HG02943 (cell line): ENCODE results near the gene BFSP1.

ENCODE experiments used
- ATAC-seq: cut with Tn5 transposase; IDR thresholded peaks from one replicate; pipeline ENCODE4 v1.9.1; 2021; ENCODE audit warnings: mild to moderate bottlenecking, low read depth, moderate library complexity; ENCODE audit not compliant: unreplicated experiment

BFSP1 gene

DNA sequence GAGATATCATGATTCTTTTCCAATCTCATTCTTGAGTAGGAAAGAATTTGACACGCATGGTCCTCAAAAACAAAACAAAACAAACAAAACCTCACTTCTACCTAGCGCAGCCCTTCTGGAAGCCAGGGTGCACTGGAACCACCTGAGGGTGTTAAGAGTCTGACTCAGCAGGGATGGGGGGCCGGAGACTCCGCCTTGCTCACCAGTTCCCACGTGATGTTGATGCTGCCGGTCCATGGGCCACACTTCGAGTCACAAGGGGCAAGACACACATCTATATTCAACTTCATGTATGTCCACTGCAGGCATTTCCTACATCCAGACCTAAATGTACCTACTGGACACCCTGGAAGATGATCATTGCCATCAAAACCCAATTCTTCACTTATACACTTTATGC lies 30.4 kb downstream of the BFSP1 start:
- ATAC-seq: no peak

DNA sequence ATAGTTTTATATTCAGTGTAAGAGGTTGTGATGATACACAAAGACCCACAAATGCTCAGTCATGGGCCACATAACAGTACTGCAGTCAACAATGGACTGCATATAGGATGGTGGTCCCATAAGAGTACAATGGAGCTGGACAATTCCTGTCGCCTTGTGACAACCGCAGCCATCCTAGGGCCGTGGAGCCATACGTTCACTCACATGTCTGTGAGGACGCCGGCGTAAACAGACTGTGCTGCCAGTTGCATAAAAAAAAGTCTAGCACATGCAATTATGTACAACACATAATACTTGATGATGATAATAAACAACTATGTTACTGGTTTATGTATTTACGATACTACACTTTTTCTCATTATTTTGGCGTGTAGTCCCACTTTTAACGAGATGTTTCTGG lies 30.9 kb downstream of the BFSP1 start:
- no peak for ATAC-seq

DNA sequence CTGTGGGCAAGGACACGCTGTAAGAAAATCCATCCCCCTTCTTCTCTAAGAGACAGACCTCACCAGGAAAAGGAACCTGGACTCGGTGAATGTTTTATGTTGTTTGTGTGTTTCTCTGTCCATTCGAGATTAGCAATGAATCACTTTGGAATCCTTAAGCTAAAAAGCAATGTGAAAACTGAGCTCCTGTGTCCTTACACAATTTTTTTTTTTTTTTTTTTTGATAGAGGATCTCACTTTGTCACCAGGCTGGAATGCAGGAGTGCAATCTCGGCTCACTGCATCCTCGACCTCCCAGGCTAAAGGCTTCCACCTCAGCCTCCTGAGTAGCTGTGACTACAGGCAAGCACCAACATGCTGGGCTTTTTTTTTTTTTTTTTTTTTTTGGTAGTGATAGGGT lies 32.1 kb downstream of the BFSP1 start:
- no peak for ATAC-seq

DNA sequence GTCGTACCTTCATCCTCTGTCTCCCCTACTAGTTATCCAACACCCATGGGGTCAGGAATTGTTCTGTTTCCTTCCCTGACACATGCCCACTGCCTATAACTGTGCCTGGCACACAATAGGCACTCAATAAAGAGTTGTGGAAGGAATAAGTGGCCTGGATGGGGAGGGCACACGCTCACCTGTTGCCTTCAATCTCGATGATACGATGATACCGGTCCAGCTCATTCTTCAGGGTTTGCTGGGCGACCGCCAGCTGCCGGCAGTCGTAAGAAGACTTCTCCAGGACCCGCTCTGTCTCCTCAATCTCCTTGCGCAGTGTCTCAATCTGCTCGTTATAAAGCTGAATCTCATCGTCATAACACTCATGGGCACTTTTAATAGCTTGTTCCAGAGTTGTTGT lies 32.5 kb downstream of the BFSP1 start:
- no peak for ATAC-seq

DNA sequence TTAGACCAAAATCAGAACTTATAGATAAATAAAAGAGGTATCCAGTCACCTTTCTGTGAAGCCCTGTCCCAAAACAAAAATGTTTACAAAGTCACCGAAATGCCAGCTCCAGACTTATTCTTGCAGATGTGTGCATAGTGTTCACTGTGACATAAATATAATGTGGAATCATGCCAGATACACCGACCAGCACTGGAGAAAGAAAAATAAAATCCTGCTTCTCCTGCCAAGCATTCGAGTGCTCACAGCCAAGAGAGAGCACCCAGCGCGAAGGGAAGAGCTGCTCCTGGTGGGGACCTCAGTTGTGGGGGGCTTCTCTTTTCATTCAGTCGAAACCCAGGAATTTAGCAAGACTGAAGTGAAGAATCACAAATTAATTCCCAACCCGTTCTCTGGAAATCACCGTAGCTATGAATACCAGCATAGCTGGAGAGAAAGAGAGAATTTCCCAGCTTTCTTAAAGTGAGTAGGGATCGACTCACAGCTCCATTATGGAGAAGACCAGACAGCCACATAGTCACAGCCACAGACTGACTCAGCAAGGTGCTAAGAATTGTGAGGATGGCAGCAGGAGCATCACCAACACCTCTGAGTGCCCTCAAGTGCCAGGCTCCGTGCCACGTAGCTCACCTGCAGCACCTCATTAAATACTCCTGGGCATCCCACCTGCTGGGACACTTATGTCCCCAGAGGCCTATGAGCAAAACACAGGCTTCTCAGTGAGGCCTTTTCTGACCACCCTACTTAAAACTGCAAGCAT lies 33.2 kb downstream of the BFSP1 start:
- ATAC-seq: no peak

DNA sequence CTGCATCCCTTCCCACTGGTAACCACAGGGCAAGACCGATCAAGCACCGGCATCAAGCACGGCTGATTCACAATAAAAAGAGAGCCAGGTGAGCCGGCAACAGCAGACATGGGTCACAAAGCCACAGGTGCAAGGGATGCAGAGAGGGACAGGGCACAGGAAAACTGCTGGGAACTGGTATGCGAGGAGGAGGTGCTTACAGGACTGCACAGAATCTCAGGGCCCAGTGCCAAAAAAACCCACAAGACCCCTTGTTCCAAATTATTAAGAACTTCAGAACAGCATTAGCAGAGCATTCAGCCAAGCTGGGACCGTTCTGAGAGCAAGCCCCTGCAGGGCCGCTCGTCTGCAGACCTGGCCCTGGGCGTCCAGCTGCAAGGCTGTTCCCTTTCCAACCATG lies 35.4 kb downstream of the BFSP1 start:
- no peak for ATAC-seq

DNA sequence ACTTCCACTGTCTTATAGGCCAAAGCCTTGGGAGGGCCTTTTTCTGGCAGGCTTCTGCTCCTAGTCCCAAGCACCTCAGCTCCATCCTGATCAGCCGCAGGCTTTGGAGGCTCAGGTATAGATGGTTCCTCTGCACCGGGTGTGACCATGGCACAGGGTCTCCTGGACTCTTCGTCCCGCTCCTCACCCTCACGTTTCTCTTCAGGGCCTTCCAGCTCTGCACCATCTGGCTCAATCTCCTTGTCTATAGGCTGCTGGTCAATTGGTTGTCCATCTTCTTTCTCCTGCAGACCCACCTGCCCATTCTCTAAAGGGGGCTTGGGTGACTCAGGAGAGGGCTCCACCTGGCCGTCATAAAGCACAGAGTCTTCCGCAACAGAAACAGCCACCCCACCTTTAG lies 37.0 kb downstream of the BFSP1 start:
- ATAC-seq: no peak

DNA sequence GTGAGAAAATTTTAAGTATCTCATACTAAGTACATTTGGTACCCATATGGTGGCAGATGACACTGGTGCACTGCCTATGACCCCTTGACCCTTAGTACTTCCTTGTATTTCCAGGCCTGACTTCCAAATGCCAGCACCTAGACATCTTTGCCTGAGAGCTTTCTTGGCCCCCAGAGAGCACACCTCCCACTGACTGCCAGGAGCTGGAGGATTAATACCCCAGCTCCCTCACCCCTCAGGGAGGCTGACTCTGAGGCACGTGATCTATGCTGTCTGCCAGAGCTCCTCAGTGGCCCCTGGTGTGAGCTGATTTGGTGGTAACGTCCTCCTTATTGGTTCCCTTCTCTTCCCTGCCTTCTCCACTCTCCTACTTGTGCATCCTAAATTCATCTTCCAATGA lies 38.0 kb downstream of the BFSP1 start:
- no peak for ATAC-seq

DNA sequence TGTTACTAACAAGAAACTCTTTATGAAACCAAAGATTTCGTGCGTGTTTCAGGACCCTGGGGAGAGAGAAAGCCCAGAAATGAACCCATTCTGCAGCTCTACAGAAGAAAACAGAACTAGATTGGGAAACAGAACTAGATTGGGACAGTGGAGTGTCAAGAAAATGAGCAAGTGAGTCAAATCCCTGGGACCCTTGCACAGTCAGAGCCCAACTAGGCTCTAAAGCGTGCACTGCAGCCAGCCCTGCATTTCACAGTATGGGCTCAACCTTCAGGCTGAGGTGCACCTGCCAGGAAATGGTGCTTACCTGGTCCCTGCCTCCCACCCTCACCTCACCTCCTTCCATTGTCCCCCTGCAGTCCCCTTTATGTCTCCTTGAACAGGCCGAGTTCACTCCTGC lies 39.7 kb downstream of the BFSP1 start:
- ATAC-seq: no peak

DNA sequence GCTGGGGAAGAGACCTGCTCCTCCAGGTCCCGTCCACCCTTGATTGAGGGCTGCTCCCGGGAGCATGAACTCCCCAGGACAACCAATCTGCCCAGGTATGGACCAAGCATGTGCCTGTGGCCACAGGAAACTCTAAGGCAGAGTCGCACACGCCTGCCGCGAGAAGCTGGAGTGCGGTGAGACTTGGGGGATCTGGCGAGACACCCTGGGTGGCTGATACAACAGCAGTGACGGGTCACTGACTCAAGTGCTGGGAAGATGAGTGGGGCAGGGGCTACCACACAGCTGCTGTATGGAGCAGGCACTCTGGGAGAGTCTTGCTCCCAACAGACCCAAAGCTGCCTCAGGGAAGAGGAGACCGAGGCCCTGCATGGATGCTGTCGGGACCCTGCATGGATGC lies 40.1 kb downstream of the BFSP1 start:
- no peak for ATAC-seq

DNA sequence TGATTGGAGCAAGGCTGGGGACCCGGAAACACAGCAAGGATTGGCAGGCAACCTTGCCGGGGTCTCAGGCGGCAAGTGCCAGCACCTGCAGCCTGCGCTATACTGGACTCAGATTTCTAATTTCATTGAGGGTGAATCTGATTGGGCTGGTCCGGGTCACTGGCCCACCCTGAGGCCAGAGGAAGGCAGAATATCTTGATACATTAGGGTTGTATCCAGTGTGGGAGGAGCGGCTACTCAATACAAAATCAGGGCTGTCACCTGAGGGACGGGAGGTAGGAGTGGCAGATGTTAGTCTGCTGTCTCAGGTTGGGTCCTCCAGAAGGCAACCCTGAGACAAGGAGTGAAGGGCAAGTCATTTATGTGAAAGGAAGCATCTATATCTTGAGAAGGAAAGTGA lies 40.7 kb downstream of the BFSP1 start:
- ATAC-seq: no peak

DNA sequence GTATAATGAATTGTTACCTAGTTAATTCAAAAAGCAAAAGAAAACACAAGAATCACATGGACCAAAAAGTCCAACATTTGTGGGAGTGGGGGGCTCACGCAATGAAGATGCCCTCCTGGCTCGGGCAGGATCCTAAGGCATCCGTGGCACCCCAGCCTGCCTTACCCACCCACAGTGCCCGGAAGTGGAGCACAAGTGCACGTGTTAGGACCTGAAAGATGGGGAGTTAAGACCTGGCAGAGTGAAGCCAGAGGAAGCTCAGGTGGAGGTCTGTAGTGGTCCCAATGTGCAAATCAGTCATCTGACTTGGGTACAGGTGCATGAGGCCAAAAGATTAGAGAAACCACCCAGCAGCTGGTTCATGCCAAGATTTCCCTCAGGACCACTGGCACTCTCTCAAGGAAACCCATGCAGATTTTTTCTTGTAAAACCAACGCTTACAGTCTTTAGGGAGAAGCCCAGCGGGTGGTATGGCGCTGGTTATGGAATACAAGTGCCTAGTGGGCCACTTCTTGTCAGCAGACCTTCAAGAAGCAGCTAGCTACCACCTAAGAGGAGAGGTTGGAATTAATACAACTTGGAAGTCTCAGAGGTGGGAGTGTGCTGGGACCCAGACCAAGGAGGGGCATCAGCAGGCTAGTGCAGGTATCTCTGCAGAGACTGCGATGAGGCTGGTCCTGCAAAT lies 42.1 kb downstream of the BFSP1 start:
- ATAC-seq: no peak

DNA sequence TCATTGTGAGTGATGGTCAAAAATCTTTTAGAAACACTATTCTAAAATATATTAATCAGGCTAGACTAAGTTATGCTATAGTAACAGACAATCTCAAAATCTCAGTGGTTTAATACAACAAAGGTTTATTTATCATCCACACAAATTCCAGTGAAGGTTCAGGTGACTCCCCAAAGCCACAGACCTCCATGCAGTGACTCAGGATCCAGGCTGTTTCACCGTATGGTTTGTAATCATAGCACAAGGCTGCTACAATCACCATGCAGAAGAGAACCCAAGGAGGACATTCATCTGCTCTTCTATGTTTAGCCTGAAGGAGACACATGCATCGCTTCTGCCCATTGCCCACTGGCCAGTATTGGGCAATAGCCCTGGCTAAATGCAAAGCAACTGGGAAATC lies 46.2 kb downstream of the BFSP1 start:
- ATAC-seq: no peak

DNA sequence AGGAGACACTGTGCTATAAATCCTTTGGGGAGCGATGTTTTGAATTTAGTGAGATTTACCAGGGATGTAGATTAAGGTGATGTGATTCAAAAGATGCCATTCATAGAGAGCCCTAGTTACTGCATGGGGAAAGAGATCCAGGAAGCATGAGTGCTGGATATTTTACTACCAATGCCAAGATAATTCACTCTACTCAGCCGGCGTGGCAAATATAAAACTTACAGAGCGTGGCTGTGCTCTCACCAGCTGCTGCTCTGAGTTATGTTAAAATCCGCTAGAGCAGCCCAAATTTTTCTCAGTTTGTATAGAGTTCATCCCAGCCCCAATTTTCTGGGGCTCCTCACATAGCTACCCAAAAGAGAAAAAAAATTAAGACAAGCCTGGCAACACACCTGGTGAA lies 48.6 kb downstream of the BFSP1 start:
- no peak for ATAC-seq

DNA sequence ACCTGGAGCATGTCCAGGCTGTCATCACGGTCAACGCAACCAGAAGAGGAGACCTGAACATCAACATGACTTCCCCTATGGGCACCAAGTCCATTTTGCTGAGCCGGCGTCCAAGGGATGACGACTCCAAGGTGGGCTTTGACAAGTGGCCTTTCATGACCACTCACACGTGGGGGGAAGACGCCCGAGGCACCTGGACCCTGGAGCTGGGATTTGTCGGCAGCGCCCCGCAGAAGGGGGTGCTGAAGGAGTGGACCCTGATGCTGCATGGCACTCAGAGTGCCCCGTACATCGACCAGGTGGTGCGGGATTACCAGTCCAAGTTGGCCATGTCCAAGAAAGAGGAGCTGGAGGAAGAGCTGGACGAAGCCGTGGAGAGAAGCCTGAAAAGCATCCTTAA lies 49.5 kb downstream of the BFSP1 start:
- no peak for ATAC-seq

DNA sequence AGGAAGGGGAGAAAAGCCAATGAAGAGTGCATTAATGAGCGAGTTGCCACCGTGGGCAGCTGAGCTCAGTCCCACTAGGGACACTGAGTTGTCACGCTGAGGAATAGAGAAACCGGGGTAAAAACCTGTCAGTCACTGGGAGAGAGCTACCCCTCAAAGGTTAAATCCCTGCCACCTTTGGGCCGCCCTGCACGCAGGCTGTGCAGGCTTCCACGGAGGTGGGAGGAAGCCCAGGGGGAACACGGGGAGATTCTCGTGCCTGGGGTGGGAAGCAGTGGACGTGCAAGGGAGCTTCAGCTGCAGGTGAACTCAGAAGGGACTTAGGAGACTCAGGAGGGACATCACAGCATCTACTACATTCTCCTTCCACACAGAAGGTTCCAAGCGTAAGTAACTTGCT lies 50.5 kb downstream of the BFSP1 start:
- ATAC-seq: no peak

DNA sequence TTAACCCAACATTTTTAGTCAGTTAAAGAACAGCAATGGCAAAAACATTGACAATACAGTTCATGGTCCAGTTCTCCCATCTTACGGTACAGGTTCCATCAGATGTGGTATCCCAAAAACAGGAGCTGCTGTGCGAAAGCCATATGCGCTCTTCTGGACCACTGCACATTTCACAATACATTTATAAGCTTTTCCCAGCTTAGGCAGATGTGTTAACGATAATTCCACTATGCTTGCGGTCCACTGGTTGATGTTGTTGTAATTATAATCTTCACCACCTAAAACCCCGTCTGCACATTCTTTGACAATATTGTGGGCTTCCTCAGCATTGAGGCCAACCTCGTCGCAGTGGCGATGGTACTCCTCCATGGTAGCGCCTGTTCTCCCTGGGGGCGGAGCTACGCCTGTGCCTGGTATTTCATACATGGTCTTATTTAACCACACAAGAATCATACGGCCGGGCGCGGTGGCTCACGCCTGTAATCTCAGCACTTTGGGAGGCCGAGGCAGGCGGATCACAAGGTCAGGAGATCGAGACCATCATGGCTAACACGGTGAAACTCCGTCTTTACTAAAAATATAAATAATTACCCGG lies 52.0 kb downstream of the BFSP1 start:
- ATAC-seq: no peak

DNA sequence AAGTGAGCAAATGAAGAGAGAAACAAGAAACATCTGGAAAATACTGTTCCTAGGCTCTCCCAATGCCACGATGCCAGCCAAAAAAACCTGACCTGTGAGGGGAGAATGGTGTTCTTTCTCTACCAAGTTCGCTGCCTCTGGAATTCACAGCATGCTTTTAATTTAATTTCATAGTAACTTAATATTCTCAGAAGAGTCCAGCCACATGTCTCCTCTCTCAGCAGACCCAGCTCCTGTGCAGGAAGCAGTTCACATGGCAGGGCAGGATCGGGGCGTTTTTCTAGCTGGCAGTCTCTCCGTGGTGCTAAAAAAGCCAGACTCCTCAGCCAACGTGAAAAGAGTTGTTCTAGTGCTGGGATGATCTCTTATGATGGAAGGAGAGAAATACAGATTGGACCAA lies 57.5 kb downstream of the BFSP1 start:
- ATAC-seq: no peak

DNA sequence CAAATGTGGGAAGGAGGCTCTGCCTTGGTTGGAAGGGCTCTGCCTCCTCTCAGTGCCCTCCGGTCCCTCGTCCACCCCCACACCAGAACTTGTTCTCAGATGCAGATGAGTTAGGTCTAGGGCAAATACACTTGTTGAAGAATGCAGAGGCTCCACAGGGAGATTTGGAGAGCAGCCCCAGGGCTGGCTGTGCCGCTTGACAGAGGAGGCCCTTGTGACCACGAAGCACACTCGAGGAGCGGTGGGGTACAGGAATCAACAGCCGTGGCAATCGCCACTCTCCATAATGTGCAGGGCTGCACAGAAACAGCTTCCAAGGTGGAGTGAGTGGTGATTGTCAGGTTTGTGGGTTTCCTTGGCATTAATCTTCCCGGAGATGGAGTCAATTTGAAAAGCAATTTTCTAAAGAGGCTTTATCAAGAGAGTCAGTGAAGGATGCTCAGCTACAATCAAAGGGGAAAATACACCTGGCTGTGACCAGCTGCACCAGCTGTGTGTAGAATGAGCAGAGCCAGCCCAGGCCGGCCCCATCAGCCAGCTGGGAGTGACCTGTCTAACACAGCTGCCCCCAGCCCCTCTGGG lies 59.5 kb downstream of the BFSP1 start:
- ATAC-seq: no peak

DNA sequence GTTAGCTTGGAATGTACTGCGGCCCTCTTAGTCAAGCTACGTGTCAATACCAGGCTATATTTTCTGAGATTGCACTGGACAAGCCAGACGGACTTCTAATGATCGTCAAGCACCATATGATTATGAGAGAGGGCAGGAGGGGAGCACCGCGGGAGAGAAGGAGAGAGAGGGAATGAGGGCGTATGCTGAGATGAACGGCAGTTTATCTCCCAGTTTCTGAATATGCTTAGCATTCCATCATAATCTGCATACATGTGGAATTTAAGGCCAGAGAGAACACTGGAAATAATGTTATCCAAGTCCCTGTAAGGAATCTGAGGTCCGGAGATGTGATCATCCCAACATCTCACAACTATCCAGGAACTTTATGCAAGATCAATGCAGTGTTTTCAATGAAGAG lies 60.2 kb downstream of the BFSP1 start:
- ATAC-seq: no peak

DNA sequence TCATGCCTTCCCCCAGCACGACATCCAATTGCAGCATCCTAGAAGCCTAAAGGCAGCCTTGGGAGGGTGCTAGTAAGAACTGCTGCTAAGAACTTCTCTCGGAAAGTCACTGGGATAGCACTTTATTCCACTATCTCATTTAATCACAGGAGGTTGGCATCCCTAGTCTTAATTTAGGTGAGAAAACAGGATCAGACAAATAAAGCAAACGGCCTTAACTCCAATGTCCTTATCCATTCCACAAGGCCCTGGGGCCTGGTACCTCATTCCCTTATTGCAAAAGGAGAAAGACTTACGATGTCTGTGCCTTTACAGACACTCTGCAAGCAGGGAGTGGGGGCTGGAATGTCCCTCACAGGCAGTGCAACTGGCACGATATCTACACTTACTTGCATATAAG lies 60.7 kb downstream of the BFSP1 start:
- ATAC-seq: no peak
